OCI-LY7 (cell line): ENCODE measurements around the gene RNF10. TPM values are rescaled to one million over a fixed set of nuclear protein-coding genes. Genes with fewer than 3 reads are reported as not detected.
A peak's percentile ranks its signal among the peaks of the same experiment; 100 is the strongest.
"Not testable (repeated sequence)": the region's sequence is repeated elsewhere in the genome, so short reads cannot be mapped to it uniquely, and the experiment has no call there.

Experiments used
- BruUV-seq: library from RNA; stranded (reverse); fragments of 400-500 nt; replicated peaks from 2 replicates; lab custom pipeline; 2021; lab: Mats Ljungman, UMichigan
- CTCF ChIA-PET: fragments of 300-600 bp; sonication (Branson Sonifier 250); formaldehyde crosslinking; loops from one replicate; lab custom pipeline; 2022; ENCODE audit warnings: antibody characterized with exemption; ENCODE audit not compliant: unreplicated experiment; lab: Charles Lee
- POLR2A ChIA-PET: fragments of 300-600 bp; sonication (Branson Sonifier 250); formaldehyde crosslinking; loops from one replicate; lab custom pipeline; 2022; ENCODE audit warnings: antibody characterized with exemption; lab: Charles Lee
- DNase-seq: peaks from one replicate; pipeline ENCODE4 v3.0.0-alpha.2; 2015; ENCODE audit warnings: low spot score
- H2AFZ ChIP-seq: fragments of 200-600 bp; sonication (generic), shearing (Covaris generic); 2 replicates; pipeline ENCODE4 v1.6.1; 2014; ENCODE audit warnings: mild to moderate bottlenecking, antibody characterized with exemption, low read length, moderate library complexity
- H3K27ac ChIP-seq: fragments of 200-600 bp; sonication (generic); 2 replicates; pipeline ENCODE4 v1.5.1; 2014; ENCODE audit warnings: mixed run types, low read depth, mild to moderate bottlenecking, moderate library complexity, low read length, inconsistent platforms; ENCODE audit not compliant: poor library complexity, severe bottlenecking
- H3K36me3 ChIP-seq: fragments of 200-600 bp; sonication (generic); 2 replicates; pipeline ENCODE4 v1.6.1; 2014; ENCODE audit warnings: mild to moderate bottlenecking, antibody characterized with exemption, low read length, moderate library complexity, mixed read lengths; ENCODE audit not compliant: insufficient read depth
- H3K4me1 ChIP-seq: fragments of 200-600 bp; sonication (generic); 2 replicates; pipeline ENCODE4 v1.5.1; 2014; ENCODE audit warnings: mild to moderate bottlenecking, low read length; ENCODE audit not compliant: insufficient read depth, poor library complexity, severe bottlenecking
- H3K4me2 ChIP-seq: fragments of 200-600 bp; sonication (generic); 2 replicates; pipeline ENCODE4 v1.6.1; 2014; ENCODE audit warnings: mild to moderate bottlenecking, low read length
- H3K4me3 ChIP-seq: fragments of 200-600 bp; sonication (generic); 2 replicates; pipeline ENCODE4 v1.5.1; 2014; ENCODE audit warnings: mild to moderate bottlenecking, low read depth, low read length; ENCODE audit not compliant: poor library complexity, severe bottlenecking
- H3K79me2 ChIP-seq: fragments of 200-600 bp; sonication (generic); 2 replicates; pipeline ENCODE4 v1.6.1; 2016; ENCODE audit warnings: low read depth, mild to moderate bottlenecking, low read length, moderate library complexity, mixed read lengths; ENCODE audit not compliant: insufficient read depth
- H3K9me2 ChIP-seq: fragments of 200-600 bp; sonication (generic); 2 replicates; pipeline ENCODE4 v1.6.1; 2016; ENCODE audit warnings: mild to moderate bottlenecking, low read length, mixed read lengths; ENCODE audit not compliant: insufficient read depth
- H3K9me3 ChIP-seq: fragments of 200-600 bp; sonication (generic); 2 replicates; pipeline ENCODE4 v1.6.1; 2014; ENCODE audit warnings: mild to moderate bottlenecking, mixed run types, low read length, mixed read lengths
- H4K20me1 ChIP-seq: fragments of 200-600 bp; sonication (generic); 2 replicates; pipeline ENCODE4 v1.6.1; 2014; ENCODE audit warnings: mild to moderate bottlenecking, antibody characterized with exemption, low read length, moderate library complexity, mixed read lengths; ENCODE audit not compliant: insufficient read depth
- CTCF ChIP-seq: fragments of 200-600 bp; sonication (generic); conservative IDR thresholded peaks from 2 replicates; pipeline ENCODE4 v1.5.1; 2014; ENCODE audit warnings: mild to moderate bottlenecking, antibody characterized with exemption, low read length, moderate library complexity, mixed read lengths
- EZH2phosphoT487 ChIP-seq: fragments of 200-600 bp; sonication (generic); IDR thresholded peaks from 2 replicates; pipeline ENCODE4 v1.6.1; 2018; ENCODE audit warnings: low read depth, borderline replicate concordance, mild to moderate bottlenecking, mixed run types, antibody characterized with exemption, low read length, moderate library complexity, mixed read lengths
- intact Hi-C: fragments of 100-400 bp; cut with micrococcal nuclease; formaldehyde crosslinking; loops from one replicate; pipeline ENCODE4 v1.10.0; 2022; ENCODE audit not compliant: unreplicated experiment
- total RNA-seq, 2 experiments: library from RNA; depleted of rRNA in 1 of 2; stranded (reverse); fragments of >200 nt in 1 of 2; shearing (Covaris generic) in 1 of 2; gene quantifications; 2 replicates each; pipeline ENCODE4 v1.2.3, GENCODE V29; 2014 to 2022

RNF10 gene
- total RNA-seq, 2 experiments from 2014 or later = 52.2 to 150 TPM

GRCh38 chr12:120529641-120530417, 4.3 kb upstream of the RNF10 start:
- H3K4me1 ChIP-seq = peaks cover 31% of the 10 kb centered on the region
- peak overlapping the region; percentile 68 for H3K4me2 ChIP-seq
- ChIA-PET CTCF (no interaction called here), POLR2A (interaction anchor here (0.6 to 1.7 kb wide), 4 partner anchors 14 to 80 kb away, joined by 3 to 4 read pairs (median 3); partner anchors contain the start of gene POP5)
- no TSS peak for BruUV-seq
- peak; percentile 21 for DNase-seq
- peaks cover 15% of the 10 kb centered on the region for H3K79me2 ChIP-seq
- H3K36me3 ChIP-seq = no peaks in the 10 kb centered on the region
- H2AFZ ChIP-seq = peak overlapping the region; percentile 94
- peak overlapping the region; percentile 55 for H3K27ac ChIP-seq
- intact Hi-C loops = no loop called here
- no peaks in the 10 kb centered on the region for H4K20me1 ChIP-seq
- TF ChIP-seq EZH2phosphoT487 (no peak), CTCF (no peak)
- no peaks in the 10 kb centered on the region for H3K9me2 ChIP-seq
- no peaks in the 10 kb centered on the region; the same call in 1 of the 2 replicates for H3K9me3 ChIP-seq
- H3K4me3 ChIP-seq = peak overlapping the region; percentile 78

- peak overlapping the region; percentile 94; the same call in 1 of the 2 replicates for H2AFZ ChIP-seq
- BruUV-seq, CTCF ChIA-PET: not testable (repeated sequence)
Observed at GRCh38 chr12:120530418-120530761, 3.8 kb upstream of the RNF10 start.

GRCh38 chr12:120532701-120533238, 1.4 kb upstream of the RNF10 start:
- Histone ChIP-seq H3K9me3 (no peaks in the 10 kb centered on the region; the same call in 1 of the 2 replicates), H3K4me3 (no peak overlapping the region), H3K4me2 (peak overlapping the region; percentile 18; the same call in 1 of the 2 replicates), H4K20me1 (peaks cover 22% of the 10 kb centered on the region), H3K79me2 (peaks cover 45% of the 10 kb centered on the region), H3K36me3 (peaks cover 22% of the 10 kb centered on the region), H3K4me1 (peaks cover 53% of the 10 kb centered on the region), H3K27ac (peak overlapping the region; percentile 14), H3K9me2 (no peaks in the 10 kb centered on the region), H2AFZ (peak overlapping the region; percentile 78; the same call in 1 of the 2 replicates)
- DNase-seq = no peak
- CTCF ChIA-PET = no interaction called here
- intact Hi-C loops = no loop called here
- TF ChIP-seq CTCF = no peak
- TF ChIP-seq EZH2phosphoT487 = no peak
- POLR2A ChIA-PET = interaction anchor here (0.6 to 1.0 kb wide), 2 partner anchors 57 to 181 kb away, joined by 3 to 4 read pairs; no protein-coding TSS in a partner anchor
- no TSS peak for BruUV-seq

More at GRCh38 chr12:120530418-120530761, 3.8 kb upstream of the RNF10 start:
- H3K36me3 ChIP-seq, DNase-seq, H3K27ac ChIP-seq, H3K4me3 ChIP-seq, H3K9me3 ChIP-seq, intact Hi-C loops, H3K9me2 ChIP-seq, H4K20me1 ChIP-seq: not testable (repeated sequence)
- H3K79me2 ChIP-seq = peaks cover 21% of the 10 kb centered on the region
- H3K4me1 ChIP-seq = peaks cover 31% of the 10 kb centered on the region
- POLR2A ChIA-PET = interaction anchor here (0.9 kb wide), 1 partner anchor 14 kb away, joined by 3 read pairs; no protein-coding TSS in a partner anchor
- peak overlapping the region; percentile 68 for H3K4me2 ChIP-seq
